Body of pancreas (tissue), 4 donors: ENCODE results near the gene CLOCK.

Source experiments
- POLR2A ChIP-seq, 3 donors: fragments of 450-650 bp; IDR thresholded peaks; one replicate each; pipeline ENCODE4 v1.6.1; 2016; ENCODE audit warnings: antibody characterized with exemption in 3 of 3, mild to moderate bottlenecking in 2 of 3
- TF ChIP-seq, protein P1 (sequence below), 7 experiments: fragments of 450-650 bp in 4 of 7; fragments of 200-600 bp in 3 of 7; sonication (generic) in 3 of 7; IDR thresholded peaks; one replicate each; pipeline ENCODE4 v1.5.1; 2016 to 2019; ENCODE audit warnings: antibody characterized with exemption in 7 of 7

DNA sequence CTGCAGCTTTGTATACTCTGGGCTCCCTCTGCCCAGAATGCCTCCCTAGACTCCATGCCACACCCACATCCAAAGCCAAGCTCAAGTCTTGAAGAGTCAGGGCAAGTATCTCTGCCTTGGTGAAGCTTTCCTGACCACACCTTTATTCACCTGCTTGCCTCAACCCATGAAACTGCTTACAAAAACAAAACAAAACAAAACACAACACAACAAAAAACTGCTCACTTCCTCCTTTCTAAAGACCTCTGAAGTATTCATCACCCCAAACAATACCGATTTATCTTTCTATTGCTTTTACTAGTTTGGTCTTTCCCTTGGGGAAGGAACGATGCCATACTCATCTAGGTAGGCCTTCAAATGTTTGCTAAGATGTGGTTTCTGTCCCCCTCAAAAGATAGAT lies 105.9 kb downstream of the CLOCK start:
- TF ChIP-seq, protein P1, sequence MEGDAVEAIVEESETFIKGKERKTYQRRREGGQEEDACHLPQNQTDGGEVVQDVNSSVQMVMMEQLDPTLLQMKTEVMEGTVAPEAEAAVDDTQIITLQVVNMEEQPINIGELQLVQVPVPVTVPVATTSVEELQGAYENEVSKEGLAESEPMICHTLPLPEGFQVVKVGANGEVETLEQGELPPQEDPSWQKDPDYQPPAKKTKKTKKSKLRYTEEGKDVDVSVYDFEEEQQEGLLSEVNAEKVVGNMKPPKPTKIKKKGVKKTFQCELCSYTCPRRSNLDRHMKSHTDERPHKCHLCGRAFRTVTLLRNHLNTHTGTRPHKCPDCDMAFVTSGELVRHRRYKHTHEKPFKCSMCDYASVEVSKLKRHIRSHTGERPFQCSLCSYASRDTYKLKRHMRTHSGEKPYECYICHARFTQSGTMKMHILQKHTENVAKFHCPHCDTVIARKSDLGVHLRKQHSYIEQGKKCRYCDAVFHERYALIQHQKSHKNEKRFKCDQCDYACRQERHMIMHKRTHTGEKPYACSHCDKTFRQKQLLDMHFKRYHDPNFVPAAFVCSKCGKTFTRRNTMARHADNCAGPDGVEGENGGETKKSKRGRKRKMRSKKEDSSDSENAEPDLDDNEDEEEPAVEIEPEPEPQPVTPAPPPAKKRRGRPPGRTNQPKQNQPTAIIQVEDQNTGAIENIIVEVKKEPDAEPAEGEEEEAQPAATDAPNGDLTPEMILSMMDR (IDR thresholded peaks at IDR 0.05): no peak
- TF ChIP-seq POLR2A (IDR thresholded peaks at IDR 0.05): no peak
